ENCODE data around the gene MEF2A.

Gene MEF2A

GRCh38 chr15:99707473-99708270, 141.9 kb downstream of the MEF2A start:
- Mint-ChIP-seq H3K36me3 (ENCODE audit: low read depth) (peaks cover 24% of the 10 kb centered on the region), H3K9me3 (no peaks in the 10 kb centered on the region), H3K27me3 (no peaks in the 10 kb centered on the region), H3K27ac (peak overlapping the region; percentile 61), H3K4me1 (ENCODE audit: low read depth) (peaks cover 55% of the 10 kb centered on the region), H3K4me3 (peak overlapping the region; percentile 59)

GRCh38 chr15:99708563-99708962, 142.8 kb downstream of the MEF2A start:
- no peaks in the 10 kb centered on the region for H3K9me3 Mint-ChIP-seq
- no peak overlapping the region for H3K4me3 Mint-ChIP-seq
- peaks cover 29% of the 10 kb centered on the region for H3K36me3 Mint-ChIP-seq (ENCODE audit: low read depth)
- H3K27me3 Mint-ChIP-seq: no peaks in the 10 kb centered on the region
- H3K4me1 Mint-ChIP-seq (ENCODE audit: low read depth): peaks cover 46% of the 10 kb centered on the region
- peak overlapping the region; percentile 46 for H3K27ac Mint-ChIP-seq

GRCh38 chr15:99709243-99709986, 143.6 kb downstream of the MEF2A start:
- H3K4me3 Mint-ChIP-seq: no peak overlapping the region
- H3K36me3 Mint-ChIP-seq (ENCODE audit: low read depth): peaks cover 29% of the 10 kb centered on the region
- peaks cover 39% of the 10 kb centered on the region for H3K4me1 Mint-ChIP-seq (ENCODE audit: low read depth)
- no peaks in the 10 kb centered on the region for H3K9me3 Mint-ChIP-seq
- H3K27me3 Mint-ChIP-seq: no peaks in the 10 kb centered on the region
- H3K27ac Mint-ChIP-seq: no peak overlapping the region

DNA sequence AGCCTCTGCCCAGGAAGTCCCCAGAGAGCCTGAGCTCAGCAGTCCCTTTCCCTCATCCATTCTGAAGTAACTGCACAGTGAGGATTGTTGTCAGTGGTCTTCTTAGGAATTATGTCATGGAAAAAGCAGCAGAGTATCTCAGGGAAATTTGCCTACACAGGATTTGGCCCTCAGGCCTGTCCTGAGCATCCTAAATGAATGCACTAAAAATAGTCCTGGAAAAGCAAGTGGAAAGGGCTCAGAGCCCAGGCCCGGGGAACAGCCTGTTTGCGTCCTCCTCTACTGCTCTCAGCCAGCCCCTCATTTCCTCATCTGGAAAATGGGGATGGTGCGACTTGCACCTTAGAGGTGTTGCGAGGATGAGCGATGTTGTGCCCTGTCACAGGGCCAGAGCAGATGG, 145.8 kb downstream of the MEF2A start:
- no peaks in the 10 kb centered on the region for H3K9me3 Mint-ChIP-seq
- H3K27me3 Mint-ChIP-seq: no peaks in the 10 kb centered on the region
- no peak overlapping the region for H3K4me3 Mint-ChIP-seq
- peaks cover 32% of the 10 kb centered on the region for H3K36me3 Mint-ChIP-seq (ENCODE audit: low read depth)
- no peak overlapping the region for H3K27ac Mint-ChIP-seq
- H3K4me1 Mint-ChIP-seq (ENCODE audit: low read depth): peaks cover 30% of the 10 kb centered on the region

DNA sequence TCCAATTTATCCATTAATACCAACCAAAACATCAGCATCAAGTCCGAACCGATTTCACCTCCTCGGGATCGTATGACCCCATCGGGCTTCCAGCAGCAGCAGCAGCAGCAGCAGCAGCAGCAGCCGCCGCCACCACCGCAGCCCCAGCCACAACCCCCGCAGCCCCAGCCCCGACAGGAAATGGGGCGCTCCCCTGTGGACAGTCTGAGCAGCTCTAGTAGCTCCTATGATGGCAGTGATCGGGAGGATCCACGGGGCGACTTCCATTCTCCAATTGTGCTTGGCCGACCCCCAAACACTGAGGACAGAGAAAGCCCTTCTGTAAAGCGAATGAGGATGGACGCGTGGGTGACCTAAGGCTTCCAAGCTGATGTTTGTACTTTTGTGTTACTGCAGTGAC, 146.6 kb downstream of the MEF2A start:
- H3K4me1 Mint-ChIP-seq (ENCODE audit: low read depth): peaks cover 27% of the 10 kb centered on the region
- H3K27ac Mint-ChIP-seq: no peak overlapping the region
- H3K9me3 Mint-ChIP-seq: no peaks in the 10 kb centered on the region
- H3K4me3 Mint-ChIP-seq: no peak overlapping the region
- H3K27me3 Mint-ChIP-seq: no peaks in the 10 kb centered on the region
- peaks cover 32% of the 10 kb centered on the region for H3K36me3 Mint-ChIP-seq (ENCODE audit: low read depth)

- Mint-ChIP-seq H3K4me3 (no peak overlapping the region), H3K27ac (no peak overlapping the region), H3K4me1 (ENCODE audit: low read depth) (peaks cover 46% of the 10 kb centered on the region), H3K27me3 (no peaks in the 10 kb centered on the region), H3K36me3 (ENCODE audit: low read depth) (peaks cover 20% of the 10 kb centered on the region), H3K9me3 (no peaks in the 10 kb centered on the region)
Observed at GRCh38 chr15:99716540-99717095, 150.8 kb downstream of the MEF2A start.

- H3K4me1 Mint-ChIP-seq (ENCODE audit: low read depth): peaks cover 43% of the 10 kb centered on the region
- no peak overlapping the region for H3K27ac Mint-ChIP-seq
- no peaks in the 10 kb centered on the region for H3K9me3 Mint-ChIP-seq
- no peak overlapping the region for H3K4me3 Mint-ChIP-seq
- peaks cover 16% of the 10 kb centered on the region for H3K36me3 Mint-ChIP-seq (ENCODE audit: low read depth)
- H3K27me3 Mint-ChIP-seq: no peaks in the 10 kb centered on the region
Observed at GRCh38 chr15:99717161-99718009, 151.6 kb downstream of the MEF2A start.

GRCh38 chr15:99718421-99718820, 152.6 kb downstream of the MEF2A start:
- Mint-ChIP-seq H3K27ac (no peak overlapping the region), H3K9me3 (no peaks in the 10 kb centered on the region), H3K36me3 (ENCODE audit: low read depth) (peaks cover 9% of the 10 kb centered on the region), H3K4me3 (no peak overlapping the region), H3K27me3 (no peaks in the 10 kb centered on the region), H3K4me1 (ENCODE audit: low read depth) (peaks cover 41% of the 10 kb centered on the region)

GRCh38 chr15:99719096-99719541, 153.3 kb downstream of the MEF2A start:
- H3K9me3 Mint-ChIP-seq: no peaks in the 10 kb centered on the region
- peaks cover 41% of the 10 kb centered on the region for H3K4me1 Mint-ChIP-seq (ENCODE audit: low read depth)
- H3K27ac Mint-ChIP-seq: peak overlapping the region; percentile 11
- peaks cover 9% of the 10 kb centered on the region for H3K36me3 Mint-ChIP-seq (ENCODE audit: low read depth)
- H3K27me3 Mint-ChIP-seq: no peaks in the 10 kb centered on the region
- H3K4me3 Mint-ChIP-seq: peak overlapping the region; percentile 3

- Mint-ChIP-seq H3K4me3 (peak overlapping the region; percentile 65), H3K36me3 (ENCODE audit: low read depth) (peaks cover 9% of the 10 kb centered on the region), H3K4me1 (ENCODE audit: low read depth) (peaks cover 41% of the 10 kb centered on the region), H3K27me3 (no peaks in the 10 kb centered on the region), H3K27ac (peak overlapping the region; percentile 72), H3K9me3 (no peaks in the 10 kb centered on the region)
Observed at GRCh38 chr15:99720533-99720932, 154.7 kb downstream of the MEF2A start.

- H3K27me3 Mint-ChIP-seq: no peaks in the 10 kb centered on the region
- peaks cover 6% of the 10 kb centered on the region for H3K36me3 Mint-ChIP-seq (ENCODE audit: low read depth)
- H3K27ac Mint-ChIP-seq: peak overlapping the region; percentile 72
- H3K4me3 Mint-ChIP-seq: peak overlapping the region; percentile 65
- no peaks in the 10 kb centered on the region for H3K9me3 Mint-ChIP-seq
- H3K4me1 Mint-ChIP-seq (ENCODE audit: low read depth): peaks cover 41% of the 10 kb centered on the region
Observed at GRCh38 chr15:99721104-99721778, 155.5 kb downstream of the MEF2A start.

GRCh38 chr15:99721896-99722295, 156.1 kb downstream of the MEF2A start:
- Mint-ChIP-seq H3K36me3 (ENCODE audit: low read depth) (peaks cover 6% of the 10 kb centered on the region), H3K9me3 (no peaks in the 10 kb centered on the region), H3K27ac (no peak overlapping the region), H3K27me3 (no peaks in the 10 kb centered on the region), H3K4me3 (no peak overlapping the region), H3K4me1 (ENCODE audit: low read depth) (peaks cover 41% of the 10 kb centered on the region)

DNA sequence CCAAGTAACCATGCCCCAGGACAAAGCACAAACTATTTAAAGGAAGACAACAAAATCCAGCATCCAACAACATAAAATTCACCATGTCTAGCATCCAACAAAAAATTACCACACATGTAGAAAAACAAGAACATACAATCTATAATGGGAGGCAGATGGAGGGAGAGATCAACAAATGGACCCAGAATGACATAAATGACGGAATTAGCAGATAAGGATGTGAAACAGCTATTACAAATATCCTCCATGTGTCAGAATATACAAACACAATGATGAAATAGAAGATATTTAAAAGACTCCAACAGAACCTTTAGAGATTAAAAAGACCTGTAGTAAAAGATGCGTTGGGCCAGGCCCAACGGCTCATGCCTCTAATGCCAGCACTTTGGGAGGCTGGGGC, 156.6 kb downstream of the MEF2A start:
- H3K36me3 Mint-ChIP-seq (ENCODE audit: low read depth): peaks cover 6% of the 10 kb centered on the region
- no peak overlapping the region for H3K27ac Mint-ChIP-seq
- H3K4me3 Mint-ChIP-seq: no peak overlapping the region
- H3K4me1 Mint-ChIP-seq (ENCODE audit: low read depth): peaks cover 37% of the 10 kb centered on the region
- no peaks in the 10 kb centered on the region for H3K27me3 Mint-ChIP-seq
- H3K9me3 Mint-ChIP-seq: no peaks in the 10 kb centered on the region

GRCh38 chr15:99726333-99726732, 160.5 kb downstream of the MEF2A start:
- no peaks in the 10 kb centered on the region for H3K27me3 Mint-ChIP-seq
- H3K27ac Mint-ChIP-seq: no peak overlapping the region
- H3K9me3 Mint-ChIP-seq: no peaks in the 10 kb centered on the region
- no peak overlapping the region for H3K4me3 Mint-ChIP-seq
- H3K4me1 Mint-ChIP-seq (ENCODE audit: low read depth): no peaks in the 10 kb centered on the region
- no peaks in the 10 kb centered on the region for H3K36me3 Mint-ChIP-seq (ENCODE audit: low read depth)

Measured in stimulated activated naive CD8-positive, alpha-beta T cell treated with anti-CD3 and anti-CD28 coated beads, Interleukin-15, Interleukin-2, amounts not matched to agents 100 ng/mL and 50 ng/mL, for 24 hours (primary cell).